Left ventricle myocardium superior (tissue), 1 donor: ENCODE data around the gene MYO1D. TPM values are rescaled to one million over a fixed set of nuclear protein-coding genes. Genes with fewer than 3 reads are reported as not detected.

ENCODE experiments used
- ATAC-seq: fragments of 200-7000 bp; cut with Tn5 transposase; one replicate; pipeline ENCODE4 v1.9.1; 2020; ENCODE audit warnings: mild to moderate bottlenecking, moderate library complexity
- DNase-seq: peaks from one replicate; pipeline ENCODE4 v3.0.0-alpha.2; 2020
- intact Hi-C: fragments of 100-400 bp; cut with micrococcal nuclease; formaldehyde crosslinking; loops from one replicate; pipeline ENCODE4 v1.11.0; 2022
- total RNA-seq: library from RNA; stranded (reverse); fragmentation: NEBNext Ultra II Directional; extraction: Animal tissue kit (Norgen Biotek cat#: 25700); gene quantifications from one replicate; pipeline ENCODE4 v1.2.1, GENCODE V29; 2021
- donor health status: DM: no; HTN: yes; CAD: no; lungs with severe emphysema.

Gene MYO1D
- total RNA-seq, 1 donor from 2014 or later, result 6.4 TPM

- DNase-seq (no peak), ATAC-seq (no peak)
- intact Hi-C loops, result no loop called here
Observed at GRCh38 chr17:32516450-32516849, 360.5 kb downstream of the MYO1D start.

- ATAC-seq (peak; percentile 28), DNase-seq (no peak)
- intact Hi-C loops, result no loop called here
Observed at GRCh38 chr17:32515677-32516383, 361.1 kb downstream of the MYO1D start.

GRCh38 chr17:32514606-32515005 lies 362.3 kb downstream of the MYO1D start:
- DNase-seq (no peak), ATAC-seq (no peak)
- intact Hi-C loops, result no loop called here

- intact Hi-C loops, result no loop called here
- ATAC-seq, result no peak
Observed at GRCh38 chr17:32513579-32513978, 363.3 kb downstream of the MYO1D start.

GRCh38 chr17:32512328-32512727 lies 364.6 kb downstream of the MYO1D start:
- ATAC-seq (no peak), DNase-seq (no peak)
- intact Hi-C loops, result no loop called here

More at GRCh38 chr17:32513579-32513978, 363.3 kb downstream of the MYO1D start:
- DNase-seq, result no peak

GRCh38 chr17:32510466-32510865 lies 366.5 kb downstream of the MYO1D start:
- ATAC-seq, result no peak
- intact Hi-C loops, result no loop called here
- DNase-seq, result no peak

DNA sequence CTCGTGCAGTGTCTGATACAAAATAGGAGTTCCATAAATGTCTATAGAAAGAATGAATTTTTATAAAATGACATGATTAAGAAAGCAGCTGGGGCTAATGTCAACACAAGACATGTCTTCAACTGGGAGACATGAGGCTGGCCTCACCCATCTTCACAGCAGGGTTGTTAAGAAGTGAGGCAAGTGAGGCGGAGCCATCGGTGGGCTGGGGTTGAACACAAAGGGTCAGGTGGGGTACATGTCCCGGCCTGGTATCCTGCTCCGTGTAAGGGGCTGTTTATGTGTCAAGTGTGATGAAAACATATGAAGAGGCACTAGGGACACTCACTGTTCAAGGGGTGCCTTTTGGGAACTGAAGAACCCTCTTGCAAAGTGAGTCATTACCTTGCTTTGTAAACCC lies 368.0 kb downstream of the MYO1D start:
- DNase-seq (no peak), ATAC-seq (no peak)
- intact Hi-C loops, result no loop called here

- ATAC-seq, result peak; percentile 12
- intact Hi-C loops, result no loop called here
- DNase-seq, result no peak
Observed at GRCh38 chr17:32504166-32504990, 372.5 kb downstream of the MYO1D start.

DNA sequence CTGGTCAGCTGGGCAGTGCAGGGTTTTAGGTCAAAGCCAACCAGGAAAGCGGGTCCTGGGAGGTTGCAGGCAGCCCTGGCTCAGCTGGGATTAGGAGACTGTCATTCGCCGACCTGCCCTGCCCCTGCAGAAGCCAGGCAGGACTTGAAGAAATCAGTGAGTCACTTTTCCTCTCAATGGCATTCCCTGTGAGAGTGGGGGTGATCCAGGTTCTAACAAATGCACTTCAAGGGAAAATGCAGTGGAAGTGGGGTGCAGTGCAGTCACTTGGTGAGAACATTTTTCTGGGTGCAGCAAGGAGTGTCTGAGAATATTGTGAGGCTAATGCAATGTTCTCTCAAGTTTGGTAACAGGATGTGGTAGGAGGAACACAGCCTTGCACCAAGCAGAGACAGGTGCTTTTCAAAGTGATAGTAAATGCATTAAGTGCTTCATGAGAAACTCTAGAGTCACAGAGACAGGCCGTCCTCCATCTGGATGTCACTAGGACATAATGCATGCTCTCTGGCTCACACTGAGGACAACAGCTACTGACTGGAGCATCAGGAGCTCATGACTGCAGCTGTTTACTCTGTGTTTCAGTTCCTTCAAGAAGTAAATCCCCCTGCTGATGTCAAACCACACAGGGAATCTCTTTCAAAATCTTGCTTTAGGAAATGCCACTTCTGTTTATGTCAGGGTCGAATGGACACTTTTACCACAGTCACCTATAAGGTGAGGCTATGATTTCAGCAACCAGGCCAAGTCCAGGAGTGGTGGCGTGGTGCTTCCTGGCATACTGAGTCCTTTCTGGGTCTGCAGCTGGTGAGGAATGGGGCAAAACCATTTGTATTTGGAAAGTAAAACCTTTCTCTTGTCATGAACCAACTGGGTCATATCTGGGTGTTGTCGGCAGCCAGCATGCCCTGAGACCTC lies 373.4 kb downstream of the MYO1D start:
- DNase-seq (no peak), ATAC-seq (no peak)
- intact Hi-C loops, result no loop called here

DNA sequence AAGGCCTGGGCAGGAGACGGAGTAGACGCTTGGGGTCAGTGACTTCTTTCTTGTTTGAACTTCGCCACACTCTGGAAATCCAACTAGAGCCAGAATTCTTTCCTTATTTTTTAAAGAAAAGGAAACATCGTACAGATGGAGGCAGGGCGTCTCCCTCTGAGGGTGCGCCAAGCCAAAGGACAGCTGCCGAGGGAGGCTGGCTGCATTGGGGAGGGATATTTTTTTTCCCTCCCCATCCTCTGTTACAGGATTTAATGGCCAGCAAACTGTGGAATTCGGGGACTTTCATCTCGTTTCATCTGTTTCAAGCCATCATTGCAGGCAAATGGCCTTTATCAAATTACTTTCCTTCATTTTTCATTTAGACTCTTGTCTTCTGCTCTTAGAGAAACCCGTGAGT lies 374.2 kb downstream of the MYO1D start:
- ATAC-seq (peak; percentile 31), DNase-seq (no peak)
- intact Hi-C loops, result no loop called here

DNA sequence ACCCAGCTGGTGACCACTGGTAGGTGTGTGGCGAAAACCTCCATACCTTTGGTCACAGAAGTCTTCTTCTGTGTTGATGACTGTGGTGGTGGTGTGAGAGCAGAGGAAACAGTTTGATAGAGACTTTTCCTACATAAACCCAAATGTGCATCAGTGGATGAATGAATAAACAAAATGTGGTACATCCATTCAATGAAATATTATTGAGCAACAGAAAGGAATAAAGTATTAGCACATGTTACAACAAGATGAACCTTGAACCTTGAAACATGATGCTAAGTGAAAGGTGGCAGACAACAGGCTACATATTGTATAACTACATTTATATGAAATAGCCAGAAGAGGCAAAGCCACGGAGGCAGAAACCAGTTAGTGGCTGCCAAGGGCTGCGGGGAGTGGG lies 374.9 kb downstream of the MYO1D start:
- no peak for DNase-seq
- ATAC-seq, result no peak
- intact Hi-C loops, result no loop called here

- intact Hi-C loops, result no loop called here
Observed at GRCh38 chr17:32498391-32498790, 378.5 kb downstream of the MYO1D start.

GRCh38 chr17:32497431-32498205 lies 379.3 kb downstream of the MYO1D start:
- DNase-seq (no peak), ATAC-seq (no peak)
- intact Hi-C loops, result no loop called here

More at GRCh38 chr17:32498391-32498790, 378.5 kb downstream of the MYO1D start:
- no peak for DNase-seq
- ATAC-seq, result no peak

DNA sequence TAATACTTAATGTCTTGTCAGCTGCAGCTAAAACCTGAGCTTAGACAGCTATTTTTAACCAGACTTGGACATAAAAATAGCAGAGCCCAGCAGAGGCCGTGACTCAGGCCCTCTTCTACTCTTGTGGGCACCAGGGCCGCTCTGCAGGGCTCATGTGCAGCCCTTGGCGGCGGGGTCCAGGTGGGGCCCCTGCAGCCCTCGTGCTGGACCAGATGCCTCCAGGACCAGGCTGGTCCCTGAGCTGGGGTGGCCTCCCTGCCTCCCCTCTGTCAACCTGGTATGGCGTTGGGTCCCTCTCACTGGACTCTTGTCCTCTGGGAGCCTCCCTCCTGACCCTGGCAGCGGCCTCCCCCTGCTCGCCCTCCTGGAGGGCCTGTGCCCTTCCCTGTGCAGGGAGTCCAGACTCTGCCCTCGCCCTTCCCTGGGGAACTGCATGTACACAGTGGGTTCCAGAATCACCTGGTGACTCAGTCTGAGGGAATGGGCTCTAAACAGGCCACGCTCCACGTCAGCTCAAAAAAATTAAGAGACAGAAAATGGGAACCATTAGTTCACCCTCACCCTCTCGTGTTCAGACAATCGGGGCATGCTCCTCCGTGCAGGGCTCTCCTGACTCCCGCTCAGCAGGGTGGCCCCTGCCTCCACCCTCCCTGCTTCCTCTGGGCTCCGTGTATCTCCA lies 380.4 kb downstream of the MYO1D start:
- DNase-seq (no peak), ATAC-seq (peak; percentile 83)
- intact Hi-C loops, result no loop called here

- ATAC-seq, result peak; percentile 66
- intact Hi-C loops, result no loop called here
- DNase-seq, result peak; percentile 68
Observed at GRCh38 chr17:32495359-32496231, 381.3 kb downstream of the MYO1D start.

GRCh38 chr17:32494621-32495358 lies 382.1 kb downstream of the MYO1D start:
- DNase-seq, result no peak
- intact Hi-C loops, result no loop called here

More at GRCh38 chr17:32494621-32495358, 382.1 kb downstream of the MYO1D start:
- ATAC-seq, result no peak
